GM23338 (cell line): ENCODE results near the gene FHIP1A. TPM values are rescaled to one million over a fixed set of nuclear protein-coding genes. Genes with fewer than 3 reads are reported as not detected.

ENCODE experiments used
- ATAC-seq: fragments of 200-7000 bp; cut with Tn5 transposase; 3 replicates; pipeline ENCODE4 v1.9.1; 2020
- DNase-seq: peaks from one replicate; pipeline ENCODE4 v3.0.0-alpha.2; 2015; ENCODE audit warnings: low spot score
- H2AFZ ChIP-seq: fragments of 200-600 bp; sonication (generic); 2 replicates; pipeline ENCODE4 v1.8.0; 2016; ENCODE audit warnings: antibody characterized with exemption, mild to moderate bottlenecking, moderate library complexity
- H3F3A ChIP-seq: fragments of 200-600 bp; sonication (generic); replicated peaks from 2 replicates; pipeline ENCODE4 v1.8.0; 2017; ENCODE audit warnings: antibody characterized with exemption, mixed run types, low read depth
- H3K27ac ChIP-seq: fragments of 200-600 bp; sonication (generic); 2 replicates; pipeline ENCODE4 v1.6.1; 2016; ENCODE audit warnings: low read depth
- H3K27me3 ChIP-seq: fragments of 200-600 bp; sonication (generic); 2 replicates; pipeline ENCODE4 v1.8.0; 2016; ENCODE audit warnings: mild to moderate bottlenecking, mixed run types, moderate library complexity; ENCODE audit not compliant: insufficient read depth
- H3K36me3 ChIP-seq: fragments of 200-600 bp; sonication (generic); 2 replicates; pipeline ENCODE4 v1.8.0; 2016; ENCODE audit warnings: mild to moderate bottlenecking; ENCODE audit not compliant: insufficient read depth
- H3K4me1 ChIP-seq: fragments of 200-600 bp; sonication (generic); 2 replicates; pipeline ENCODE4 v1.8.0; 2016; ENCODE audit warnings: mild to moderate bottlenecking, moderate library complexity; ENCODE audit not compliant: insufficient read depth
- H3K4me2 ChIP-seq: fragments of 200-600 bp; sonication (generic); 2 replicates; pipeline ENCODE4 v1.7.1; 2017; ENCODE audit warnings: mixed run types
- H3K4me3 ChIP-seq: fragments of 200-600 bp; sonication (generic); 2 replicates; pipeline ENCODE4 v1.6.1; 2016; ENCODE audit warnings: mixed run types
- H3K79me2 ChIP-seq: fragments of 200-600 bp; sonication (generic); replicated peaks from 2 replicates; pipeline ENCODE4 v1.8.0; 2017; ENCODE audit warnings: mild to moderate bottlenecking; ENCODE audit not compliant: insufficient read depth
- H3K9me2 ChIP-seq: fragments of 200-600 bp; sonication (generic); 2 replicates; pipeline ENCODE4 v1.8.0; 2017; ENCODE audit not compliant: insufficient read depth
- H4K20me1 ChIP-seq: fragments of 200-600 bp; sonication (generic); replicated peaks from 2 replicates; pipeline ENCODE4 v1.8.0; 2017; ENCODE audit warnings: mild to moderate bottlenecking; ENCODE audit not compliant: insufficient read depth
- H3K27ac Mint-ChIP-seq: 2 replicates; pipeline ENCODE4 v1.8.0; 2020; ENCODE audit warnings: inconsistent platforms, mild to moderate bottlenecking, moderate library complexity, mixed read lengths
- H3K27me3 Mint-ChIP-seq: 3 replicates; pipeline ENCODE4 v1.8.0; 2022; ENCODE audit warnings: low read depth, mild to moderate bottlenecking, moderate library complexity, mixed read lengths, inconsistent platforms; ENCODE audit not compliant: insufficient read depth, poor library complexity
- H3K36me3 Mint-ChIP-seq: 3 replicates; pipeline ENCODE4 v1.8.0; 2021; ENCODE audit warnings: low read depth, mild to moderate bottlenecking, inconsistent platforms, moderate library complexity, mixed read lengths
- H3K4me1 Mint-ChIP-seq: 3 replicates; pipeline ENCODE4 v1.8.0; 2020; ENCODE audit warnings: mild to moderate bottlenecking, inconsistent platforms, mixed read lengths
- H3K4me3 Mint-ChIP-seq: 3 replicates; pipeline ENCODE4 v1.8.0; 2021; ENCODE audit warnings: moderate library complexity, mild to moderate bottlenecking, inconsistent platforms, mixed read lengths
- H3K9me3 Mint-ChIP-seq: 3 replicates; pipeline ENCODE4 v1.8.0; 2020; ENCODE audit warnings: moderate library complexity, mild to moderate bottlenecking, inconsistent platforms, mixed read lengths
- CREB1 ChIP-seq: fragments of 250-450 bp; sonication (Bioruptor Pico); IDR thresholded peaks from 2 replicates; pipeline ENCODE4 v1.5.0; 2020; ENCODE audit warnings: low read depth, mild to moderate bottlenecking, moderate library complexity
- CTCF ChIP-seq, 2 experiments: fragments of 200-600 bp in 1 of 2; sonication (generic) in 1 of 2; conservative IDR thresholded peaks; 2 replicates each; pipeline versions ENCODE4 v1.5.1 to v1.6.1; 2016 to 2017; ENCODE audit warnings: antibody characterized with exemption in 2 of 2, low read depth in 2 of 2, mild to moderate bottlenecking in 2 of 2, moderate library complexity in 1 of 2
- ETS1 ChIP-seq: IDR thresholded peaks from 2 replicates; pipeline ENCODE4 v1.6.1; 2016; ENCODE audit warnings: antibody characterized with exemption
- EZH2 ChIP-seq: fragments of 200-600 bp; sonication (generic); IDR thresholded peaks from one replicate; pipeline ENCODE4 v1.8.0; 2017; ENCODE audit warnings: antibody characterized with exemption, mild to moderate bottlenecking, low read depth; ENCODE audit not compliant: unreplicated experiment
- EZH2phosphoT487 ChIP-seq: fragments of 200-600 bp; sonication (generic); IDR thresholded peaks from one replicate; pipeline ENCODE4 v1.8.1; 2018; ENCODE audit warnings: antibody characterized with exemption; ENCODE audit not compliant: unreplicated experiment
- JUNB ChIP-seq: IDR thresholded peaks from one replicate; pipeline ENCODE4 v1.6.1; 2016; ENCODE audit warnings: antibody characterized with exemption; ENCODE audit not compliant: unreplicated experiment
- NANOG ChIP-seq: IDR thresholded peaks from 2 replicates; pipeline ENCODE4 v1.6.1; 2016; ENCODE audit warnings: antibody characterized with exemption, borderline replicate concordance
- REST ChIP-seq: IDR thresholded peaks from one replicate; pipeline ENCODE4 v1.6.1; 2018; ENCODE audit warnings: antibody characterized with exemption; ENCODE audit not compliant: unreplicated experiment
- STAT1 ChIP-seq: IDR thresholded peaks from one replicate; pipeline ENCODE4 v1.6.1; 2016; ENCODE audit warnings: antibody characterized with exemption; ENCODE audit not compliant: unreplicated experiment
- ZNF114 ChIP-seq: fragments of 250-450 bp; sonication (Bioruptor Pico); IDR thresholded peaks from 2 replicates; pipeline ENCODE4 v1.5.0; 2020; ENCODE audit warnings: mild to moderate bottlenecking, moderate library complexity
- ZNF462 ChIP-seq: fragments of 250-450 bp; sonication (Bioruptor Pico); IDR thresholded peaks from 2 replicates; pipeline ENCODE4 v1.5.0; 2020; ENCODE audit warnings: mild to moderate bottlenecking, moderate library complexity
- polyA plus RNA-seq: library from polyadenylated mRNA; unstranded; fragments of >200 nt; fragmentation: Nextera tagmentation; extraction: Ambion mirVana; gene quantifications from 2 replicates; pipeline ENCODE4 v1.2.1, GENCODE V29; 2016
- total RNA-seq: library from RNA; depleted of rRNA; stranded (reverse); fragments of >200 nt; shearing (Covaris generic); gene quantifications from 2 replicates; pipeline ENCODE4 v1.2.3, GENCODE V29; 2014

Gene FHIP1A
- total and polyA plus RNA-seq, 2 experiments from 2014 or later = 11.3 to 108 TPM

- peak overlapping the region; percentile 94 for H3K4me3 Mint-ChIP-seq
- DNase-seq (peak; percentile 66), ATAC-seq (peak; percentile 24)
- no peaks in the 10 kb centered on the region for H3K36me3 ChIP-seq
- H3K4me1 ChIP-seq = peaks cover 29% of the 10 kb centered on the region
- H3K4me2 ChIP-seq = peak overlapping the region; percentile 97
- H3K9me2 ChIP-seq = no peaks in the 10 kb centered on the region
- H4K20me1 ChIP-seq = peaks cover 14% of the 10 kb centered on the region; the same call in 1 of the 2 replicates
- peak overlapping the region; percentile 95 for H3K27ac Mint-ChIP-seq
- H2AFZ ChIP-seq = peak overlapping the region; percentile 90
- H3K9me3 Mint-ChIP-seq = no peaks in the 10 kb centered on the region; the same call in 1 of the 3 replicates
- H3K4me3 ChIP-seq = peak overlapping the region; percentile 87
- peaks cover 50% of the 10 kb centered on the region for H3K79me2 ChIP-seq
- peaks cover 6% of the 10 kb centered on the region for H3K36me3 Mint-ChIP-seq
- peak overlapping the region; percentile 92 for H3K27ac ChIP-seq
- TF ChIP-seq STAT1 (no peak), ETS1 (no peak), ZNF462 (CRISPR knock-in tag) (no peak), JUNB (no peak), CTCF (conservative IDR thresholded peaks at IDR 0.05; ENCODE audit: low read depth in 2 of 2) (no peak), EZH2phosphoT487 (no peak), REST (no peak), CREB1 (CRISPR knock-in tag) (no peak), NANOG (no peak), ZNF114 (CRISPR knock-in tag) (no peak), EZH2 (no peak)
- peaks cover 30% of the 10 kb centered on the region for H3K4me1 Mint-ChIP-seq
- no peaks in the 10 kb centered on the region for H3K27me3 ChIP-seq
- peaks cover 11% of the 10 kb centered on the region for H3K27me3 Mint-ChIP-seq
- peaks cover 19% of the 10 kb centered on the region for H3F3A ChIP-seq
These were observed 671 bp upstream of the FHIP1A start for GRCh38 chr4:151408380-151408629.
